ENCODE results near the gene RFT1. TPM values are rescaled to one million over a fixed set of nuclear protein-coding genes. Genes with fewer than 3 reads are reported as not detected.

Gene RFT1
- polyA plus RNA-seq, 3 donors = 8.2 to 34.9 (median 25.6) TPM

DNA sequence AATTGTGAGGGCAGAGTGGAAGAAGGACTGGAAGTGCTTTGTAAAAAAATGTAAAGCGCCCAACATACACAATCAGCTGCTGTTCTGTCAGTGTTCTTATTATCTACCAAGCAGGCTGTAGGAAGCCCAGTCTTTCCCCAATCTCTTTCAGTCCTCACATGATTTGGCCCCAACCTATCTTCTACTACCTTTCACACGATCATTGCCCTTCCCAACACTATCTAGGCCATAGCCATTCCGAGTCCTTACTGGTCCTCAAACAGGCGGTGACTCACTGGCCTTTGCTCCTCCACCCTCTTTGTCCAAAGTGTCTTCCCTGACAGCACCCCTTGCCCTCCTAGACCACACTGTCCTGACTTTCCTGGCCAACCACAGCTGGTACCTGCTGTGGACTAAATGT, 861 bp upstream of the RFT1 start:
- peaks cover 38% of the 10 kb centered on the region for H3K4me1 Mint-ChIP-seq
- Histone ChIP-seq H3K27ac (ENCODE audit: low read depth in 1 of 2, low read length in 2 of 2) (peak overlapping the region; percentile 95 to 100), H3K9ac (ENCODE audit: insufficient read depth, low read length, poor library complexity, severe bottlenecking) (peak overlapping the region; percentile 97), H3K36me3 (replicated peaks in 1 of 2; ENCODE audit: control insufficient read depth in 1 of 2, insufficient read depth in 2 of 2, low read length in 2 of 2) (peaks cover 0 to 10% of the 10 kb centered on the region in 2 donors), H3K4me3 (replicated peaks in 1 of 3; ENCODE audit: low read depth in 2 of 3, low read length in 3 of 3) (peak overlapping the region; percentile 82 to 96 (median 95)), H4K20me1 (ENCODE audit: insufficient read depth, low read length) (no peaks in the 10 kb centered on the region), H3K4me1 (ENCODE audit: control insufficient read depth in 1 of 2, insufficient read depth in 2 of 2, low read length in 2 of 2) (peaks cover 35 to 49% of the 10 kb centered on the region in 2 donors), H3K27me3 (ENCODE audit: control insufficient read depth in 2 of 2, insufficient read depth in 2 of 2, low read length in 2 of 2) (no peaks in the 10 kb centered on the region), H2AFZ (ENCODE audit: insufficient read depth, low read depth, low read length, poor library complexity, severe bottlenecking) (peak overlapping the region; percentile 92), H3K79me2 (ENCODE audit: insufficient read depth, low read length) (peaks cover 49% of the 10 kb centered on the region), H3K9me3 (replicated peaks in 1 of 2; ENCODE audit: control insufficient read depth in 1 of 2, insufficient read depth in 1 of 2, low read length in 2 of 2) (no peaks in the 10 kb centered on the region), H3K4me2 (replicated peaks; ENCODE audit: extremely low read depth, low read length, poor library complexity, severe bottlenecking) (peak overlapping the region; percentile 93)
- H3K27me3 Mint-ChIP-seq (ENCODE audit: low read depth in 3 of 3) = peaks cover 0 to 3% (median 0%) of the 10 kb centered on the region in 3 donors
- TF ChIP-seq, protein P1, sequence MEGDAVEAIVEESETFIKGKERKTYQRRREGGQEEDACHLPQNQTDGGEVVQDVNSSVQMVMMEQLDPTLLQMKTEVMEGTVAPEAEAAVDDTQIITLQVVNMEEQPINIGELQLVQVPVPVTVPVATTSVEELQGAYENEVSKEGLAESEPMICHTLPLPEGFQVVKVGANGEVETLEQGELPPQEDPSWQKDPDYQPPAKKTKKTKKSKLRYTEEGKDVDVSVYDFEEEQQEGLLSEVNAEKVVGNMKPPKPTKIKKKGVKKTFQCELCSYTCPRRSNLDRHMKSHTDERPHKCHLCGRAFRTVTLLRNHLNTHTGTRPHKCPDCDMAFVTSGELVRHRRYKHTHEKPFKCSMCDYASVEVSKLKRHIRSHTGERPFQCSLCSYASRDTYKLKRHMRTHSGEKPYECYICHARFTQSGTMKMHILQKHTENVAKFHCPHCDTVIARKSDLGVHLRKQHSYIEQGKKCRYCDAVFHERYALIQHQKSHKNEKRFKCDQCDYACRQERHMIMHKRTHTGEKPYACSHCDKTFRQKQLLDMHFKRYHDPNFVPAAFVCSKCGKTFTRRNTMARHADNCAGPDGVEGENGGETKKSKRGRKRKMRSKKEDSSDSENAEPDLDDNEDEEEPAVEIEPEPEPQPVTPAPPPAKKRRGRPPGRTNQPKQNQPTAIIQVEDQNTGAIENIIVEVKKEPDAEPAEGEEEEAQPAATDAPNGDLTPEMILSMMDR (IDR thresholded peaks at IDR 0.05) = no peak
- H3K9me3 Mint-ChIP-seq = no peaks in the 10 kb centered on the region
- peak overlapping the region; percentile 98 to 100 (median 99) for H3K27ac Mint-ChIP-seq
- DNase-seq = peak in 2 of 3 donors; percentile 39 to 65
- WGBS (ENCODE audit: insufficient coverage) = 91% methylated on average over 3 of the region's 4 CpGs
- intact Hi-C loops (cut with micrococcal nuclease) = loop anchor here (5.0 kb wide), 3 partner anchors 36 to 66 kb away; no protein-coding TSS in a partner anchor
- peak overlapping the region; percentile 78 to 94 for H3K4me3 Mint-ChIP-seq
- peaks cover 7 to 10% of the 10 kb centered on the region in 2 donors for H3K36me3 Mint-ChIP-seq

DNA sequence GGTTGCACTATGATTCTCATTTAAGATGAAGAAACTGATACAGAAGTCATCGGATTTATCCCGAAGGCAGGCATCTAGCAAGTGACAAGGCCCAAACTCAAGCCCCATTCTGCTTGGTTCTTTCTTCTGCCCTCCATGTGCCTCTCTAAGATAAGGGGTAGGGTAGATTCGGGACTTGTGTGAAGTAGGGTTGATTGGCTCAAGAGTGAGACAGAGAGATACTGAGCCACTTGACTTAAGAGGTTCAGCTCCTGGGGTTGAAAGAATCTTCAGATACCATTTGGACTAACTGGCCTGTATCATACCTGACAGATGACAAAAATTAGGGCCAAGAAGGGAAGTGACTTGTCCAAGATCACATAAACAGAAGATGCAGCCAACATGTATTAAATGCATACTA, 891 bp downstream of the RFT1 start:
- H3K4me2 ChIP-seq (replicated peaks; ENCODE audit: extremely low read depth, low read length, poor library complexity, severe bottlenecking) = peak overlapping the region; percentile 93
- no peak for DNase-seq
- H4K20me1 ChIP-seq (ENCODE audit: insufficient read depth, low read length) = no peaks in the 10 kb centered on the region
- H3K9me3 ChIP-seq (replicated peaks in 1 of 2; ENCODE audit: control insufficient read depth in 1 of 2, insufficient read depth in 1 of 2, low read length in 2 of 2) = no peaks in the 10 kb centered on the region
- H3K4me3 ChIP-seq (replicated peaks in 1 of 3; ENCODE audit: low read depth in 2 of 3, low read length in 3 of 3) = peak overlapping the region; percentile 82 to 96 (median 95)
- peaks cover 24 to 26% of the 10 kb centered on the region in 2 donors for H3K36me3 Mint-ChIP-seq
- H3K4me3 Mint-ChIP-seq = peak overlapping the region; percentile 78 to 94
- 100% methylated on average over 2 of the region's 3 CpGs for WGBS (ENCODE audit: insufficient coverage)
- H3K79me2 ChIP-seq (ENCODE audit: insufficient read depth, low read length) = peaks cover 51% of the 10 kb centered on the region
- peak overlapping the region; percentile 97 for H3K9ac ChIP-seq (ENCODE audit: insufficient read depth, low read length, poor library complexity, severe bottlenecking)
- H3K27ac ChIP-seq (ENCODE audit: low read depth in 1 of 2, low read length in 2 of 2) = peak overlapping the region in 1 of 2 donors; percentile 100
- H3K9me3 Mint-ChIP-seq = no peaks in the 10 kb centered on the region
- peak overlapping the region; percentile 92 for H2AFZ ChIP-seq (ENCODE audit: insufficient read depth, low read depth, low read length, poor library complexity, severe bottlenecking)
- no peaks in the 10 kb centered on the region for H3K27me3 ChIP-seq (ENCODE audit: control insufficient read depth in 2 of 2, insufficient read depth in 2 of 2, low read length in 2 of 2)
- H3K4me1 ChIP-seq (ENCODE audit: control insufficient read depth in 1 of 2, insufficient read depth in 2 of 2, low read length in 2 of 2) = peaks cover 35 to 50% of the 10 kb centered on the region in 2 donors
- H3K27me3 Mint-ChIP-seq (ENCODE audit: low read depth in 3 of 3) = no peaks in the 10 kb centered on the region
- H3K27ac Mint-ChIP-seq = peak overlapping the region in 6 of 7 donors; percentile 98 to 100 (median 99)
- H3K4me1 Mint-ChIP-seq = peaks cover 39% of the 10 kb centered on the region
- H3K36me3 ChIP-seq (replicated peaks in 1 of 2; ENCODE audit: control insufficient read depth in 1 of 2, insufficient read depth in 2 of 2, low read length in 2 of 2) = peaks cover 11 to 28% of the 10 kb centered on the region in 2 donors
- TF ChIP-seq, protein P1 (IDR thresholded peaks at IDR 0.05) = no peak
- intact Hi-C loops (cut with micrococcal nuclease) = no loop called here

Measured in CD14-positive monocyte (primary cell).